ENCODE measurements around the gene MXD4.

DNA sequence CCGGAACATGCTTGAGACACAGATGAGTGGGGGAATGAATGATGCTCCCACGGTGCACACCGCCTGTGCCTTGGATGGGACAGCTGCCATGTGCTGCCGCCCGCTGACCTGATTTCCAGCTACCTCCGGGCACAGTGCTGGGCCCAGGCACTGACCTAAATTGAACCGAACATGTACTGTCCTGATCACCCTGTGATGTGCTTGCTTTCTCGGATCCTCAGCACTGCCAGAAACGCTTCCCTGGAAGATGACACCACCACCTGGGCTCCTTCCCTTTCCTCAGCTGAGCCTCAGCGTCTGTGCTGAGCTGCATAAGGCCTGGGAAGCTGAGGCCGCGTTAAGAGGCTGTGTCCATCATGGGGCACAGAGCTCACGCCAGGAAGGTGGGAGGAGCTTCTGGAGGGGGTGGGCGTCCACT, 39.3 kb upstream of the MXD4 start:
- TF ChIP-seq, protein P1, sequence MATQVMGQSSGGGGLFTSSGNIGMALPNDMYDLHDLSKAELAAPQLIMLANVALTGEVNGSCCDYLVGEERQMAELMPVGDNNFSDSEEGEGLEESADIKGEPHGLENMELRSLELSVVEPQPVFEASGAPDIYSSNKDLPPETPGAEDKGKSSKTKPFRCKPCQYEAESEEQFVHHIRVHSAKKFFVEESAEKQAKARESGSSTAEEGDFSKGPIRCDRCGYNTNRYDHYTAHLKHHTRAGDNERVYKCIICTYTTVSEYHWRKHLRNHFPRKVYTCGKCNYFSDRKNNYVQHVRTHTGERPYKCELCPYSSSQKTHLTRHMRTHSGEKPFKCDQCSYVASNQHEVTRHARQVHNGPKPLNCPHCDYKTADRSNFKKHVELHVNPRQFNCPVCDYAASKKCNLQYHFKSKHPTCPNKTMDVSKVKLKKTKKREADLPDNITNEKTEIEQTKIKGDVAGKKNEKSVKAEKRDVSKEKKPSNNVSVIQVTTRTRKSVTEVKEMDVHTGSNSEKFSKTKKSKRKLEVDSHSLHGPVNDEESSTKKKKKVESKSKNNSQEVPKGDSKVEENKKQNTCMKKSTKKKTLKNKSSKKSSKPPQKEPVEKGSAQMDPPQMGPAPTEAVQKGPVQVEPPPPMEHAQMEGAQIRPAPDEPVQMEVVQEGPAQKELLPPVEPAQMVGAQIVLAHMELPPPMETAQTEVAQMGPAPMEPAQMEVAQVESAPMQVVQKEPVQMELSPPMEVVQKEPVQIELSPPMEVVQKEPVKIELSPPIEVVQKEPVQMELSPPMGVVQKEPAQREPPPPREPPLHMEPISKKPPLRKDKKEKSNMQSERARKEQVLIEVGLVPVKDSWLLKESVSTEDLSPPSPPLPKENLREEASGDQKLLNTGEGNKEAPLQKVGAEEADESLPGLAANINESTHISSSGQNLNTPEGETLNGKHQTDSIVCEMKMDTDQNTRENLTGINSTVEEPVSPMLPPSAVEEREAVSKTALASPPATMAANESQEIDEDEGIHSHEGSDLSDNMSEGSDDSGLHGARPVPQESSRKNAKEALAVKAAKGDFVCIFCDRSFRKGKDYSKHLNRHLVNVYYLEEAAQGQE (IDR thresholded peaks at IDR 0.05; ENCODE audit: low read depth): no peak
- TF ChIP-seq FOXM1 (IDR thresholded peaks at IDR 0.05; ENCODE audit: borderline replicate concordance, low read depth) (no peak), MAX (IDR thresholded peaks at IDR 0.05) (no peak), CREB1 (IDR thresholded peaks at IDR 0.05; ENCODE audit: low read depth) (no peak), CEBPB (IDR thresholded peaks at IDR 0.05) (no peak), EP300 (IDR thresholded peaks at IDR 0.05; ENCODE audit: borderline replicate concordance) (no peak), NFIC (IDR thresholded peaks at IDR 0.05) (no peak), EGR1 (IDR thresholded peaks at IDR 0.05) (no peak), TCF12 (IDR thresholded peaks at IDR 0.05; ENCODE audit: low read depth) (no peak), RAD21 (IDR thresholded peaks at IDR 0.05; ENCODE audit: low read depth) (no peak)
- TF ChIP-seq, protein P2, sequence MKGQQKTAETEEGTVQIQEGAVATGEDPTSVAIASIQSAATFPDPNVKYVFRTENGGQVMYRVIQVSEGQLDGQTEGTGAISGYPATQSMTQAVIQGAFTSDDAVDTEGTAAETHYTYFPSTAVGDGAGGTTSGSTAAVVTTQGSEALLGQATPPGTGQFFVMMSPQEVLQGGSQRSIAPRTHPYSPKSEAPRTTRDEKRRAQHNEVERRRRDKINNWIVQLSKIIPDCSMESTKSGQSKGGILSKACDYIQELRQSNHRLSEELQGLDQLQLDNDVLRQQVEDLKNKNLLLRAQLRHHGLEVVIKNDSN (IDR thresholded peaks at IDR 0.05): no peak

Data from Ishikawa (cell line).